ENCODE measurements around the gene ABHD17C. TPM values are rescaled to one million over a fixed set of nuclear protein-coding genes. Genes with fewer than 3 reads are reported as not detected.
A peak's percentile ranks its signal among the peaks of the same experiment; 100 is the strongest.

Gene ABHD17C
- total RNA-seq, 1 donor from 2014 or later = 17.9 TPM

DNA sequence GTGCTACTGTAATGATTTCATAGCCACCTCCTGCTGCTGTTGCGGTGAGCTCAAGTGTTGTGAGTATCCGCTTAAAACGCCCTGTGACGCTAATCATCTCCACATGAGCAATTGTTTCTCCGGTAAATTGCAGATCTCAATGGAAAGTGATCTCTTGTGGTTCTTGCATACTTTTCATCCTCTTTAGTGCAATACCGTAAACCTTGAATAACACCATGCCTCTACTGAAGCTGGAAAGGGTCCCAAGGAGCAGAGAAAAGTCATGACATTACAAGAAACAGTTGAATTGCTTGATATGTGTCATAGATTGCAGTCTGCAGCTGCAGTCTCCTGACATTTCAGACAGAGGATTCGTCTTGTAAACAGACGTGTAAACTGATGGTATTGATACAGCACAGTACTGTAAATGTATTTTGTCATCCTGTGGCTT, 78.0 kb downstream of the ABHD17C start:
- no peak for DNase-seq (ENCODE audit: low spot score in 2 of 2, unreplicated experiment in 2 of 2)
- no peaks in the 10 kb centered on the region for H3K36me3 Mint-ChIP-seq
- no peaks in the 10 kb centered on the region for H3K9me3 Mint-ChIP-seq
- no peak overlapping the region for H3K27ac Mint-ChIP-seq
- peaks cover 14% of the 10 kb centered on the region for H3K27me3 Mint-ChIP-seq (ENCODE audit: low read depth)
- H3K4me3 Mint-ChIP-seq = no peak overlapping the region
- TF ChIP-seq, protein P1, sequence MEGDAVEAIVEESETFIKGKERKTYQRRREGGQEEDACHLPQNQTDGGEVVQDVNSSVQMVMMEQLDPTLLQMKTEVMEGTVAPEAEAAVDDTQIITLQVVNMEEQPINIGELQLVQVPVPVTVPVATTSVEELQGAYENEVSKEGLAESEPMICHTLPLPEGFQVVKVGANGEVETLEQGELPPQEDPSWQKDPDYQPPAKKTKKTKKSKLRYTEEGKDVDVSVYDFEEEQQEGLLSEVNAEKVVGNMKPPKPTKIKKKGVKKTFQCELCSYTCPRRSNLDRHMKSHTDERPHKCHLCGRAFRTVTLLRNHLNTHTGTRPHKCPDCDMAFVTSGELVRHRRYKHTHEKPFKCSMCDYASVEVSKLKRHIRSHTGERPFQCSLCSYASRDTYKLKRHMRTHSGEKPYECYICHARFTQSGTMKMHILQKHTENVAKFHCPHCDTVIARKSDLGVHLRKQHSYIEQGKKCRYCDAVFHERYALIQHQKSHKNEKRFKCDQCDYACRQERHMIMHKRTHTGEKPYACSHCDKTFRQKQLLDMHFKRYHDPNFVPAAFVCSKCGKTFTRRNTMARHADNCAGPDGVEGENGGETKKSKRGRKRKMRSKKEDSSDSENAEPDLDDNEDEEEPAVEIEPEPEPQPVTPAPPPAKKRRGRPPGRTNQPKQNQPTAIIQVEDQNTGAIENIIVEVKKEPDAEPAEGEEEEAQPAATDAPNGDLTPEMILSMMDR (IDR thresholded peaks at IDR 0.05; ENCODE audit: unreplicated experiment) = no peak
- peaks cover 8% of the 10 kb centered on the region for H3K4me1 Mint-ChIP-seq

DNA sequence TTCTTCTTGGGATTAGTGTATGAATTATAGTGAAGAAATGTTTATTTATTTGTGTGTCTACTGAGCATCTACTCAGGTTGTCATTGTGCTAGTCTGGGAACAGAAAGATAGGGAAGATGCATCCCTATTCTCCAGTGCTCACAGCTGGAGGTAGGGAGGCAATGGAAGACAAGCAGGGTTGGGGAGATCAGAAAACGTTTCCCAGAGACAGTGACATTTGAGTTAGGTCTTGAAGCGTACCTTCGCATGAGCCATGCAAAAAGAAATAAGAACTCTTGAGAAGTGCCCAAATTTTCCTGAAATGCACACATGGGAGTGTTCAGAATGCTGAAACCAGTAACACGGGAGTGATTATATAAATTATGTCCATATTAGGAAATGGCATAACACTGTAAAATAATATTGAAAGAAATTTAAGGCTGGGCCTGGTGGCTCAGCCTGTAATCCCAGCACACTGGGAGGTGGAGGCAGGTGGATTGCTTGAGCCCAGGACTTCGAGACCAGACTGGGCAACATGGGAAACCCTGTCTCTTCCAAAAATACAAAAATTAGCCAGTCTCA, 78.8 kb downstream of the ABHD17C start:
- Mint-ChIP-seq H3K27ac (no peak overlapping the region), H3K4me1 (peaks cover 8% of the 10 kb centered on the region), H3K4me3 (no peak overlapping the region), H3K9me3 (no peaks in the 10 kb centered on the region), H3K27me3 (ENCODE audit: low read depth) (peaks cover 19% of the 10 kb centered on the region), H3K36me3 (no peaks in the 10 kb centered on the region)
- TF ChIP-seq, protein P1 (IDR thresholded peaks at IDR 0.05; ENCODE audit: unreplicated experiment) = no peak
- DNase-seq (ENCODE audit: low spot score in 2 of 2, unreplicated experiment in 2 of 2) = no peak

GRCh38 chr15:80774486-80774885, 79.4 kb downstream of the ABHD17C start:
- Mint-ChIP-seq H3K9me3 (no peaks in the 10 kb centered on the region), H3K36me3 (no peaks in the 10 kb centered on the region), H3K27me3 (ENCODE audit: low read depth) (peaks cover 23% of the 10 kb centered on the region), H3K4me1 (peaks cover 8% of the 10 kb centered on the region), H3K27ac (no peak overlapping the region), H3K4me3 (no peak overlapping the region)
- DNase-seq (ENCODE audit: low spot score in 2 of 2, unreplicated experiment in 2 of 2) = no peak
- TF ChIP-seq, protein P1 (IDR thresholded peaks at IDR 0.05; ENCODE audit: unreplicated experiment) = no peak

DNA sequence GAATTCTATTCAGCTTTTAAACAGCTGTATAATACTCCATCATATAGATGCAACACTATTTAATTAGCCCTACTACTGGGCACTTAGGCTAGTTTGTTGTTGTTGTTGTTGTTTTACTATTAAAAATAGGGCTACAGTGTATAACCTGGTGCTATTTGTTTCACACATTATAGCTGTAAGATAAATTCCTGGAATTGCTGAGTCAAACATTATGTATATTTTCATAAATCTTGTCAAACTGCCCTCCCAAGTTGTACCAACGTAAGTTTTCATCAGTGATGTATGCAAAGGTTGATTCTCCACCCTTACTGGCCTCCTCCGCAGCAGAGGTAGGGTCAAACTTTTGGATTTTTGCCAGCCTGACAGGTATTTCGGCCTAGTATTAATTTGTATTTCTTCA, 80.2 kb downstream of the ABHD17C start:
- H3K27ac Mint-ChIP-seq = no peak overlapping the region
- no peak overlapping the region for H3K4me3 Mint-ChIP-seq
- H3K27me3 Mint-ChIP-seq (ENCODE audit: low read depth) = peaks cover 32% of the 10 kb centered on the region
- no peak for DNase-seq (ENCODE audit: low spot score in 2 of 2, unreplicated experiment in 2 of 2)
- no peaks in the 10 kb centered on the region for H3K9me3 Mint-ChIP-seq
- no peaks in the 10 kb centered on the region for H3K36me3 Mint-ChIP-seq
- H3K4me1 Mint-ChIP-seq = peaks cover 17% of the 10 kb centered on the region
- TF ChIP-seq, protein P1 (IDR thresholded peaks at IDR 0.05; ENCODE audit: unreplicated experiment) = no peak

GRCh38 chr15:80776420-80777045, 81.4 kb downstream of the ABHD17C start:
- H3K4me1 Mint-ChIP-seq = peaks cover 19% of the 10 kb centered on the region
- no peaks in the 10 kb centered on the region for H3K36me3 Mint-ChIP-seq
- no peak overlapping the region for H3K4me3 Mint-ChIP-seq
- H3K9me3 Mint-ChIP-seq = no peaks in the 10 kb centered on the region
- DNase-seq (ENCODE audit: low spot score in 2 of 2, unreplicated experiment in 2 of 2) = peak; percentile 37 to 74
- no peak overlapping the region for H3K27ac Mint-ChIP-seq
- H3K27me3 Mint-ChIP-seq (ENCODE audit: low read depth) = peaks cover 44% of the 10 kb centered on the region
- TF ChIP-seq, protein P1 (IDR thresholded peaks at IDR 0.05; ENCODE audit: unreplicated experiment) = peak; percentile 80

Measured in mesothelial cell of epicardium (in vitro differentiated cells).